Stimulated activated CD4-positive, alpha-beta T cell treated with anti-CD3 and anti-CD28 coated beads, Interleukin-15, amount 100 ng/mL, for 24 hours (primary cell): ENCODE data around the gene OR5AC2.
A peak's percentile ranks its signal among the peaks of the same experiment; 100 is the strongest.

Experiments used
- DNase-seq: peaks from one replicate; pipeline ENCODE4 v3.0.0-alpha.2; 2020

Gene OR5AC2

GRCh38 chr3:98086873-98087272 is at the start of gene OR5AC2:
TSS of gene OR5AC2 (plus strand) at chr3:98087173. CDS start at chr3:98087173, 0 bp downstream.
- DNase-seq: no peak

- DNase-seq: no peak
Measured at GRCh38 chr3:98038286-98038685, 48.7 kb upstream of the OR5AC2 start.

- no peak for DNase-seq
Measured at GRCh38 chr3:98038876-98039275, 48.1 kb upstream of the OR5AC2 start.

- DNase-seq: peak; percentile 78
Measured at GRCh38 chr3:98039322-98040024, 47.5 kb upstream of the OR5AC2 start.

DNA sequence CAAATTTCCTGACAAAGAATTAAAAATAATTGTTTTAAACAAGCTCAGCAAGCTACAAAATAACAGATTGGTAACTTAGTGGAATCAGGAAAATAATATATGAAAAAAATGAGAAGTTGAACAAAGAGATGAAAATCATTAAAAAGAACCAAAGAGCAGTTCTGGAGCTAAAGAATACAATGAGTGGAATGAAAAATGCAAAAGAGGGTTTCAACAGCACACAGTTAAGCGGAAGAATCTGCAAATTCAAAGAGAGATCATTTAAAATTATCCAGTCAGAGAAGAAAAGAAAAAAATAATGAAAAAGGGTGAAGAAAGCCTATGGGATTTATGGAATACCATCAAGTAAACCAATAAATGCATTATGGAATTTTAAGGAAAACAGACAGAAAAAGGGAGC is 45.6 kb upstream of the OR5AC2 start:
- DNase-seq: no peak

GRCh38 chr3:98048586-98048985 is 38.4 kb upstream of the OR5AC2 start:
- no peak for DNase-seq

DNA sequence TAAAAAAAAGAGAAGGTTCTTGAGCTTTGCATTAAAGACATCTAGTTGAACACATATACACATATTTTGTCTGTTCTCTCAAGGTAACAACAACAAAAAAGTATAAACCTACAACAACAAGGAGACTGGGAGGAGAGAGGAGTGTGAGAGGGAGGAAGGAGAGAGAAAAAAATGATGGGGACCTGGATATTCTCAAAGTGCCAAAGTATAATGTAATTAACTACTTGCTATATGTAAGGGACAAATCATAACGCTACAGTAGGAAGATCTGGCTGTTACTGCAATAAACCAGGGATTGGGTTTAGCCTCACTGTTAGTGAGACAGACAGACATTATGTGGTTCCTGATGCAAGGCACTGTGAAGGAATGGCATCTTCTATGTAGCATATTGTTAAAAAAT is 37.7 kb upstream of the OR5AC2 start:
- no peak for DNase-seq

- DNase-seq: no peak
Measured at GRCh38 chr3:98056035-98056434, 30.9 kb upstream of the OR5AC2 start.

- no peak for DNase-seq
Measured at GRCh38 chr3:98057631-98058030, 29.3 kb upstream of the OR5AC2 start.

DNA sequence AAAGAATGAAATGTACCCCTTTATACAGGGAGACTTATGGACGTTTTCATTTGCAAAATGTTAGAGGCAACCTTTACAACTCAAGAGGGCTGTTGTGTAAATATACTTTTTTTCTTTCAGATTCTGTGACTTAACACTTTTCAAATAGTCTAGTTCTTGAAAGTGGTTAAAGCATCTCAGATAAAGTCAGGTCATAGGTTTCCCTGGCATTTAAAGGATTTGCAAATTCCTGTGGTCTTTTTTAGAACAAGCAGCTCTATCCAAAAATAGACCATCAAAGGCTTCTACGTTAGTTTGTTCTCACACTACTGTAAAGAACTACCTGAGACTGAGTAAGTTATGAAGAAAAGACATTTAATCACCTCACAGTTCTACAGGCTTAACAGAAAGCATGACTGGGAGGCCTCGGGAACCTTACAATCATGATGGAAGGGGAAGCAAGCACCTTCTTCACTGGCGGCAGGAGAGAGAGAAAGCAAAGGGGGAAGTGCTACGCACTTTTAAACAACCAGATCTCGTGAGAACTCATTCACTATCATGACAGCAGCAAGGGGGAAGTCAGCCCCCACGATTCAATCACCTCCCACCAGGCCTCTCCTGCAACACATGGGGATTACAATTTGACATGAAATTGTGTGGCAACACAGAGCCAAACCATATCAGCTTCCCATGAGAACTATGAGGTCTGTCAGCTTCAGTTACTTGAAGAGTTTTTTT is 28.6 kb upstream of the OR5AC2 start:
- DNase-seq: no peak

GRCh38 chr3:98068824-98069223 is 18.1 kb upstream of the OR5AC2 start:
- DNase-seq: no peak

DNA sequence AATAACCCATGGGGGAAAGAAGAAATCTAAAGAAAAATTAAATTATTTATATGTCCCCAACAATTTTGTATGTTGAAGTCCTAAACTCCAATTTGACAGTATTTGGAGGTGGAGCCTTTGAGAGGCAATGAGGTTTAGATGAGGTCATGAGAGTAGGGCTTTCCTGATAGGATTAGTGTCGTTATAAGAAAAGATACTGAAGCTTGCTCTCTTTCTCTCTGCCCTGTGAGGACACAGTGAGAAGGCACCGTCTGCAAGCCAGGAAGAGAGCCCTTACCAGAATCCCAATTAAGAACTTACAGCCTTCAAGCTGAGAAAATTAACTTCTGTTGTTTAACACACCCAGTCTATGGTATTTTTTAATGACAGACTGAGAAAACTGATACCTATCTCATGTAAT is 16.1 kb upstream of the OR5AC2 start:
- no peak for DNase-seq

DNA sequence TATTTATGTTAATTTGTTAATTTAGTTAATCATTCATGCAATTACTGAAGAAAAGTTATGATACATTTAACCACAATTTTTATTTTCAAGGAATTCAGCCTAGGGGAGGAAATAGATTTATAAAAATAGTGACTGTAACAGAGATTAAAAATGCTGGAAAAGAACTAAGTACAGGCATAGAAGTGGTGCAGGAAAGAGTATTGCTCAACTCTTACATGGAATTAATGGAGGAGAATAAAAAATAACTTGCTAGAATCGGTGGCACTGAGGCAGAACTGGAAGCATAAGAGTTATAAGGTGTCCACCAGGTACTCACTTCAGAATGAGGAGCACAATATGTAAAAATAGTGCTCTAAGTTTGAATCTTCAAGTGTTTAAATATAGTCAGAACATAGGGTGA is 13.5 kb upstream of the OR5AC2 start:
- no peak for DNase-seq

GRCh38 chr3:98095882-98096281 is 8.9 kb downstream of the OR5AC2 start:
- no peak for DNase-seq

- DNase-seq: no peak
Measured at GRCh38 chr3:98099848-98100247, 12.9 kb downstream of the OR5AC2 start.

GRCh38 chr3:98108162-98108561 is 21.2 kb downstream of the OR5AC2 start:
- no peak for DNase-seq

DNA sequence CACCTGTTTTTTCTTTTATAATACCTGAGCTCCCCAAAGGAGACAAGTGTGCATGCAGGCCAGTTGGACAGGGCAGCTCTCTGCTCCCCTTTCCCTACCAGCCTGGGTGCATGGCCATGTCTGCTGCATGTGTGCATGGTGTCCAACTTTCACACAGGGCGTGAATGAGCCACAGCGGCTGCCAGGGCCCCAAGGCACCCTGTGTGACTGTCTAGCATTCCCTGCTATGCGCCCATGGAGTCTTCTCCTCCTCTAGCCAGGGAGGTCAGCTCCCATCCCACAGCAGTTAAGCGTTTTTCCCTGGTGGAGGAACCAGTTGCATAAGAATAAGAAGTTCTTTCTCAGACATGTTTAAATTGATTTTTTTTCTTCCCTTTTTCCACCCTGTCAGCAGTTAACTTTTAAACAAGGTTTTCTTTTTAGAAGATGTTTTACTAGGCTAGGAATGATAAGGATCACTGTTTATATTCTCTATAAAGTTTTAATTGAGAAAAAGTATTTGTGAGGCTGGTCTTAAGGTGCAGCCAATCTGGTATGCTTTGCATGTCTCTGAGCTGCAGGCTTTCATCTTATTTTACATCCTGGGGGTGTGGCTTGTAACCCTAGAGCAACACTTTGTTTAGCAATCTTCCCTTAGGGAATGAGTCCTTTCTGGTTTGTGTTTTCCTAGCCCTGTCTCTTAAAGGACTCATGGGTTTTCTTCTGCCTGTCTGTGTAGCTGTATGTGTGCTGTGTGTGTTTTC is 23.0 kb downstream of the OR5AC2 start:
- no peak for DNase-seq

GRCh38 chr3:98110550-98110908 is 23.6 kb downstream of the OR5AC2 start:
- DNase-seq: no peak

GRCh38 chr3:98114264-98114663 is 27.3 kb downstream of the OR5AC2 start:
- DNase-seq: no peak

- DNase-seq: no peak
Measured at GRCh38 chr3:98115717-98116116, 28.7 kb downstream of the OR5AC2 start.

- DNase-seq: no peak
Measured at GRCh38 chr3:98130421-98130820, 43.4 kb downstream of the OR5AC2 start, which contains the start of gene OR5H1. TSS of gene OR5H1 (plus strand) at chr3:98130721. CDS start at chr3:98132698, 1,977 bp downstream.

DNA sequence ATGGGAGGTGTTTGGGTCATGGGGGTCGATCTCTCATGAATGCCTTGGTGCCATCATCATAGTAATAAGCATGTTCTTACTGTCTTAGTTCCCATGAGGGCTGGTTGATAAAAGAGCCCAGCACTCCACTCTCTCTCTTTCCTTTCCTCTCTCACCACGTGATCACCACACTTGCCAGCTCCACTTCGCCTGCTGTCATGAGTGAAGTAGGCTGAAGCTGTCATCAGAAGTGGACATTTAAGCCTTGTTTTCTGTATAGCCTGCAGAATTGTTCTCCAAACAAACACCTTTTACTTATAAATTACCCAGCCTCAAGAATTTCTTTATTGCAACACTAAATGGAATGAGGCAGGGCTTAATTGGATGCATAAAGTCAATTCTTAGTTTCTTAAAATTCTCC is 49.7 kb downstream of the OR5AC2 start:
- DNase-seq: no peak
